Hematopoietic multipotent progenitor cell treated with erythropoietin and hydrocortisone succinate and interleukin-3 and kit ligand, for 6 days (in vitro differentiated cells): ENCODE measurements around the gene XXYLT1.

ENCODE experiments used
- DNase-seq: peaks from one replicate; pipeline ENCODE4 v3.0.0-alpha.2; 2015

The XXYLT1 gene

DNA sequence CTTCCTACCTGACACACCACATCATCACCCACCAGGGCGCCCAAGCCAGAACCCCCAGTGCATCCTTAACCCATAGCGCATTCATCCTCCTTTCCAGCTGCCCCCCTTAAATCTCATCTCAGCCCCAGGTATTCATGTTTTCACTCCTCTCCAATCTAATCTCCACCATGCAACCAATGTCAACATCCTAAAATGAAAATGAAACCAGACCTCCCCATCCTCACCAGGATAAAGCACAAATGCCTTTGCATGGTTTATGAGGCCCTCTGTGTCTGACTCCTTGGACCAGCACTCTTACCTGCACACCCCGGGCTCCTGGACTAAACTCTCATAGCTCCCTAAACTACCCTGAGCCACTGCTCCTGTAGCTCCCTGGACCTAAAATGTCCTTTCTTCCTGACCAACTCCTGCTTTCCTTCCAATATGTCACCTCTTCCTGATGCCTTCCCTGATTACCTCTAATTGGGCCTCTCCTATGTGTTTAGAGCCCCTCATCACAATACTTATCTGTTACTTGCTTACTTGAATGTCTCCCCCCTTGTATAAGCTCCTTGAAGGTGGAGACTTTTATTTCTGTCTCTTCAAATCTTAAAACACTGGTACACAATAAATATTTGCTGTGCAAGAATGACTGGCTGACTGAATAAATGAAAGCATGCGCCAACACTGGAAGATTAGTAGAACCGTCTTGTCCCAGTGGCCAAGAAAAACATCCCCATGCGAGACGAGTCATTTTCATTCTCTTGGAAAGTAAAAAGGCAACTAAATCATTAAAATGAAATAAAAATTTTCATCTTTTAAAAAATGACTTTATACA is 142.5 kb downstream of the XXYLT1 start:
- no peak for DNase-seq

GRCh38 chr3:195126056-195126605 is 144.8 kb downstream of the XXYLT1 start:
- no peak for DNase-seq

DNA sequence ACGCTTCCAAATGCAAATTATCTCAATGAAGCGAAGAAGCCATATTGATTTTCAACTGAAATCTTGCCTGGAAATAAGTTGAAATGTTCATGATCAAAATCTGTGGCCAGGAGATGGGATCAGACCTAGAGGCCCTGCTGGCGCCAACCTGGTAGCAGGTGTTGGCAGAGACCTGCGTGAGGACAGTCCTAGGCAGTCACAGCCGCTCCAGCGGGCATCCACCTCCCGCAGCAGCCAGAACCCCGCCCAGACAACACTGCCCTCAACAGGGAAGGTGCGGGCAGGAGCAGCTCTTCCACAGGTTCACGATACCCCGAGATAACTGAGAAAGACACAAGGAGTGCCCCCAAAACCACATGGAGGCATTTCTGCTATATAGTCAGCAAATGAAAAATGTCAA is 145.3 kb downstream of the XXYLT1 start:
- no peak for DNase-seq

DNA sequence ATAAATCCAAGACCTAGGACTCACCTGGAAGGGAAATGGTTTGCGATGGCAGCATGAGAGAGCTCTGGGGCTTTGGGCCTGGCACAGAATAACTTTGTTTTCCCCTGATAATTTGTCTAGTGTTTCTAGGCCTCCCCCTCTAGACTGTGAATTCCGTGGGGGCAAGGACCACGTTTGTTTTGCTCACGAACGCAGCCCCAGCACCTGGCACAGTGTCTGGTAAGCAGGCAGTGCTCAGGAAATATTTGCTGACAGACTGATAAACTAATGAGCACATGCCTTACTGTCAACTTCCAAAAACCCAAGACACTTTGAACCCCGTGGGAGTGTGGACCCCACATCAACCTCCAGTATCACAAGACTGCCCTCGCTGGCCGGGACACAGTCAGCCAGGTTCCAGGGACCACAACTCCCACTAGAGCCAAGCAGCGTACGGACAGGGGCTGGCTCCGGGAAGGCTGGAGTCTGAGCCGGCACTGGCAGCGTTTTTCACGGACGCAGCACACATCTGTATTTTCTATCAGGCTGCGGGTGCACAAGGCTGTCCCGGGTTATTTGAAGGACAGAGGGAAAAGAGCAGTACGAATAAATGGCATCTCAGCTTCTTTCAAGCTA is 146.5 kb downstream of the XXYLT1 start:
- DNase-seq: no peak

DNA sequence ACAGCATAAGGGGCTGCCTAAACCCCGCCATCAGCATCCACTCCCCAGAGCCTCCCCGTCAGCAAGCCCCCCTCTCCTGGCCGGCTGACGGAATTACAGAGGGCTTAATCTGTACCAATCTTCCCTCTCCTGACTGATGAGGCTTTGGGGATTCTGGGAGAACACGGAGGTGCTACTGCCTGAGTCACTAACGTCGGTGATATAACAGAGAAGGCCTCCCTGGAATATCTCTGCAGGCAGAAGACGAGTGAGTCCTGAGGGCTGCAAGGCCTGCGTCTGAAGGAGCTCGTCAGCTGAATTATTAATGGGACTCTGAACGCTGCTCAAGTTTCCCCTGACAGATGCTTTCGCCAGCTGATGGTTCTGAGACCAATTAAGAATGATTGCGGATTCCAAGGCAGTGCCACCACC is 147.7 kb downstream of the XXYLT1 start:
- no peak for DNase-seq

- DNase-seq: no peak
Observed at GRCh38 chr3:195122261-195122660, 148.7 kb downstream of the XXYLT1 start.

- no peak for DNase-seq
Observed at GRCh38 chr3:195120267-195120601, 150.7 kb downstream of the XXYLT1 start.

- DNase-seq: no peak
Observed at GRCh38 chr3:195119461-195120266, 151.3 kb downstream of the XXYLT1 start.

GRCh38 chr3:195118671-195119070 is 152.3 kb downstream of the XXYLT1 start:
- DNase-seq: no peak

DNA sequence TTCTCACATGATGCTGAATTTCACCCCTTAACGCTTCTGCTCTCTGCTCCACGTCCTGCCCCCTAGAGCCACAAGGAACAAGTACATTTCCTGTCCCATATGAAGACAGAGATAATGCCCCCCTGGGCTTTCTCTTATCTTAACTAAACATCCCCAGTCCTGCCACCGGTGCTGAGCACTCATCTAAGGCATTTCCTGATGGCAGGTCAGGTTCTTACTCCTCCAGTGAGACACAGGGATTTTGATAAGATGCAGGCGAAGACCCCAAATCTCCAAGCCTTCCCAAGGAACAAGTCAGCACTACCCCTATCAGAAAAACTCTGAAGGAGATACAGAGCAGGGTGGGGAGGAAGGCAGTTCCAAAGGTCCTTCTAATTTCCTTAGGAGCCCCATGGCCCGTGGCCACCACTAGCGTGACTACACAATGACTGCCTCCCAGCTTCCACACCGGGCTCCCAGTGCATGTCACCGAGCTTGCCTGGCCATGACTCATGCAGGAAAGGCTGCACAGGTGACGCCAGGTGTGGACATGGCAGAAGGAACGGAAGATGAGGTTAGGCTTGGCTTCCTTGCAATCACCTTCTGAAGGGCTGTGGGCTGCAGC is 152.9 kb downstream of the XXYLT1 start:
- DNase-seq: peak; percentile 94

- DNase-seq: peak; percentile 61
Observed at GRCh38 chr3:195116407-195117185, 154.4 kb downstream of the XXYLT1 start.

DNA sequence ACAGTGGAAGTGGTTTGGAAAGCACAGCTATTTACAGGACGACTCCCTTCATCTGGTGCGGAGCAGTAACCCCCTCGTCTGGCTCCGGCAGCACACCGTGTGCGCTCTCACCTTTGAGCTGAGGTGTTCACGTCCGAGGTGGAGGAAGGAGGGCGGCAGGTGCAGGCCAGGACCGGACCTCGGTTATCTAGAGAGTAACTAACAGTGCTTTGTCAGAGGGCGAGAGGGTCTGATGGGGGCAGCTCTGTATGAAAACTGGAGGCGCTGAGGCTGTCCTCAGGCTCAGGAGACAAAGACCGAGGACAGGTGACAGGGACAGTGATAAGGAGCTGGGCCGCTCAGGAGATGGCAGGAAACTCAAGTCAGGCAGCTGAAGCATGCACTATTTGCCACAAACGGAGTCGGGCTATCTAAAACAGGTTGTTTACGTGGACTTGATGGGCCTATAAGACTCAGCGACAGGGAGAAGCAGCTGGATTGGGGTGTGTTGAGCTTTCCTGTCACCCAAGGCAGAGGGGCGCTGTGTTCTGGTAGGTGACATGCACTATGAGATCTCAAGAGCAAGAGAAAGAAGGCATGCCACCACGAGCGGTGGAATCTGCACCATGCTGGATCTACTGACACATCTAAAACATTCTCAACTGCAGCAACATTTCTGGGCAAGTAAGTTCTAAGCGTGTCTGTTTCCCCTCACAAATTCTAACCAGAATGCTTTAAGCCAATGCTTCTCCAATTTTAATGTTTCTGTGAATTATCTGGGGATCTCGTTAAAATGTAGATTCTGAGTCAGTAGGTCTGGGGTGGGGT is 155.2 kb downstream of the XXYLT1 start:
- peak; percentile 49 for DNase-seq

GRCh38 chr3:195114786-195115599 is 156.0 kb downstream of the XXYLT1 start:
- DNase-seq: no peak

GRCh38 chr3:195113536-195114425 is 157.2 kb downstream of the XXYLT1 start:
- DNase-seq: no peak

- no peak for DNase-seq
Observed at GRCh38 chr3:195113048-195113447, 157.9 kb downstream of the XXYLT1 start.

GRCh38 chr3:195112361-195112791 is 158.6 kb downstream of the XXYLT1 start:
- DNase-seq: no peak

- no peak for DNase-seq
Observed at GRCh38 chr3:195111766-195112165, 159.2 kb downstream of the XXYLT1 start.

DNA sequence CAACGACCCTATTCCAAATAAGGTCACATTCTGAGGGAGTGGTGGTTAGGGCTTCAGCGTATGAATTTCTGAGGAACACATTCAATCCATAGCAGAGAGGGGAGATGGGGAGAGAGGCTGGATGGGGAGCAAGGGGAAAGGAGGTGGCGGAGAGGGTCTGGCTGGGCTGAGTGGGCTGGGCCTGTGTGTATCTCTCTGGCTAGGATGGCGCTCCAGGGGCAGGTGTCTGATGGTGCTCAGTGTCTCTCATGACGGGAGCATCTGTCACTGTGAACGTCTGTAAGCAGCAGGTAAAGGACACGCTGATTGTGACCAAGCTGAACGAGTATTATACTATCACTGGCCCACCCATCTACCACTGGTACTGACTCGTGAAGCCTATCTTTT is 159.6 kb downstream of the XXYLT1 start:
- peak; percentile 41 for DNase-seq

- DNase-seq: peak; percentile 58
Observed at GRCh38 chr3:195110647-195111318, 160.2 kb downstream of the XXYLT1 start.
